HG03159 (cell line): ENCODE results near the gene PHC3.
"Not testable (repeated sequence)": the region's sequence is repeated elsewhere in the genome, so short reads cannot be mapped to it uniquely, and the experiment has no call there.

Source experiments
- ATAC-seq: cut with Tn5 transposase; IDR thresholded peaks from one replicate; pipeline ENCODE4 v1.9.1; 2021; ENCODE audit warnings: mild to moderate bottlenecking, moderate library complexity; ENCODE audit not compliant: unreplicated experiment

PHC3 gene, protein sequence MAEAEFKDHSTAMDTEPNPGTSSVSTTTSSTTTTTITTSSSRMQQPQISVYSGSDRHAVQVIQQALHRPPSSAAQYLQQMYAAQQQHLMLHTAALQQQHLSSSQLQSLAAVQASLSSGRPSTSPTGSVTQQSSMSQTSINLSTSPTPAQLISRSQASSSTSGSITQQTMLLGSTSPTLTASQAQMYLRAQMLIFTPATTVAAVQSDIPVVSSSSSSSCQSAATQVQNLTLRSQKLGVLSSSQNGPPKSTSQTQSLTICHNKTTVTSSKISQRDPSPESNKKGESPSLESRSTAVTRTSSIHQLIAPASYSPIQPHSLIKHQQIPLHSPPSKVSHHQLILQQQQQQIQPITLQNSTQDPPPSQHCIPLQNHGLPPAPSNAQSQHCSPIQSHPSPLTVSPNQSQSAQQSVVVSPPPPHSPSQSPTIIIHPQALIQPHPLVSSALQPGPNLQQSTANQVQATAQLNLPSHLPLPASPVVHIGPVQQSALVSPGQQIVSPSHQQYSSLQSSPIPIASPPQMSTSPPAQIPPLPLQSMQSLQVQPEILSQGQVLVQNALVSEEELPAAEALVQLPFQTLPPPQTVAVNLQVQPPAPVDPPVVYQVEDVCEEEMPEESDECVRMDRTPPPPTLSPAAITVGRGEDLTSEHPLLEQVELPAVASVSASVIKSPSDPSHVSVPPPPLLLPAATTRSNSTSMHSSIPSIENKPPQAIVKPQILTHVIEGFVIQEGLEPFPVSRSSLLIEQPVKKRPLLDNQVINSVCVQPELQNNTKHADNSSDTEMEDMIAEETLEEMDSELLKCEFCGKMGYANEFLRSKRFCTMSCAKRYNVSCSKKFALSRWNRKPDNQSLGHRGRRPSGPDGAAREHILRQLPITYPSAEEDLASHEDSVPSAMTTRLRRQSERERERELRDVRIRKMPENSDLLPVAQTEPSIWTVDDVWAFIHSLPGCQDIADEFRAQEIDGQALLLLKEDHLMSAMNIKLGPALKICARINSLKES

DNA sequence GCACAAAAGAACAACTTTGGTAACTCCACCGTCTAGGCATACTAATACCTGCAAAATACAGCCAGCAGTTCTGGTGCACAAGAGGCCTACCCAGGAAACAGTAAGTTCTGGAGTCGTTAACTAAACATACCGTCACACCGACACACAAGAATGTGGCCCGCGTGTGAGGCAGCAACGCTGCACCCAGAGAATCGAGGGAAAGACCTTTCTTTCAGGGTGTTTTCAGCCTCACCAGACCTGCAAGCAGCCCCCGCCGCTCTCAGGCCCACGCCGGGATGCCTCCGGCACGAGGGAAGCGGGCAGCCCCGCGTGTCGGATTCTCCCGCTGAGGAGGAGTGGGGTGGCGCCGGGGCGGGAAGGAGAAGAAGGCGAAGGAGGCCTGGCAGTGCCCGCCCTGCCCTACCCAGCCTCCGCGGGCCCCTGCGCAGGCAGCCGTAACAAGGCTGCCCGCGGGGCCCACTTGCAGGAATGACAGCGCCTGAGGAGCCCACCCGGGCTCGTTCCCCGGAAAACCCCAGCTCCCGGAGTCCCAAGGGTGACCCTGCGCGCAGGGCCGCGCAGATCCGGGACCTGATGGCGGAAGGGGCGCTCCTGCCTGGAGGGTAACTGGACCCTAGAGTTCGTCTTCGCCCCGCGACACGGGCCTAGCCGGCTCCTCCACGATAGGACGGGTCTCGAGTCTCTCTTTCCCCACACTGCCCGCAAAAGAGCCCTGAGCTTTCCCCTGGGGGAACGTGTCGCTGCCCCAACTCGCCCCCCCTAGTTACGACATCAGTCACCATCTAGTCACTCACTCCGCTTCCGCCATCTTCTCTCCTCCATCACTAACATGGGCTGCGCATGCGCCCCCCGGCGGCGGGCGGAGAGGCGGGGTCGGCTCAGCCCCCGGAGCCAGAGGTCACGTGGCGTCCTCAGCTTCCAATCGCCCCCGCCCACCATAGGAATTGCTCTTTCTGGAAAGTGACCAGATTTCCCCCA, at the start of gene PHC3:
TSS of gene PHC3 (minus strand) at position 826 of the 978 bp plus-strand sequence. CDS start at position 808, 18 bp downstream.
- peak; percentile 75 for ATAC-seq

DNA sequence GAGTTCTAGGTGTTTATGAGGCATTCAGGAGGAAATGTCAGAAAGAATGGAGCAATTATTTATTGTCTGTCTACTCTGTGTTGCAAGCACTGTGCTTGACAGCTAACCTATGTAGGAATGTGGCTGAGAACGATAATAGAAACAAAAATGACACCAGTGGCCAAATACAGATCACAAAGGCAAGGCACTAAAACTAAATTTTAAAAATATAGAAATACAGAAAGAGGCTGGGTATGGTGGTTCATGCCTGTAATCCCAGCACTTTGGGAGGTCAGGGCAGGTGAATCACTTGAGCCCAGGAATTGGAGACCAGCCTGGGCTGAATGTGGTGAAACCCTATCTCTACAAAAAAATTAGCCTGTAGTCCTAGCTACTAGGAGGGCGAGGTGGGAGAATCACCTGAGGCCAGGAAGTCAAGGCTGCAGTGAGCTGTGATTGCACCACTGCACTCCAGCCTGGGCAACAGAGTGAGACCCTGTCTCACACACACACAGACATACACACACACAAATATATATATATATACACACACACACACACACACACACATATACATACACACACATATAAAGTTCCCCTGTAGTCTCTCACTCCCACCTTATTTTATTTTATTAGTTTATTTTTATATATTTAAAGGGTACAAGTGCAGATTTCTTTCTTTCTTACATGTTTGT, 46.7 kb upstream of the PHC3 start:
- no peak for ATAC-seq

DNA sequence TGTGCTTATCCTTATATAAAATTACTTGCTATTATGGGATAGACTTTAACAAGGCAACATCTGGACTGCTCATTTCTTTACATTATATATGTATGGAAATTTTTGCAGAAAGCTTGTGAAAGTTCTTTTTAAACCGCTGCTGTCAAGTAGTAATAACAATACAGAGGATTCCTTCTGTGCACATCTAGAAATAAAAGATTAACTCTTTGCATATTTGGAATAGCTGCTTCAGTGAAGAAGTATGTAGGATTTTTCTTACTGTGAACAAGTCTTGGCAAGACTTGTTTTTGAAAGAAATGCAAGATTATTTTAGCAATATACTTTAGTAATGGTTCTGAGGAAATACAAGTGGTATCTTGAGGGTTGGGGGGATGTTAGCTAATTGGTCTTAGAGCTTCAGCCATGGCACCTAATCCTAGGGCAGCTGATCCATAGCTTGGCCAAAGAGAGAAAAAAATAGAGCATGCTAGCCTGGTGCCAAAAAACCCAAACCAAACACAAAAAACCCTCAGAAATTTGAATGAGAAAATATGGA, 45.0 kb upstream of the PHC3 start:
- ATAC-seq, result no peak

DNA sequence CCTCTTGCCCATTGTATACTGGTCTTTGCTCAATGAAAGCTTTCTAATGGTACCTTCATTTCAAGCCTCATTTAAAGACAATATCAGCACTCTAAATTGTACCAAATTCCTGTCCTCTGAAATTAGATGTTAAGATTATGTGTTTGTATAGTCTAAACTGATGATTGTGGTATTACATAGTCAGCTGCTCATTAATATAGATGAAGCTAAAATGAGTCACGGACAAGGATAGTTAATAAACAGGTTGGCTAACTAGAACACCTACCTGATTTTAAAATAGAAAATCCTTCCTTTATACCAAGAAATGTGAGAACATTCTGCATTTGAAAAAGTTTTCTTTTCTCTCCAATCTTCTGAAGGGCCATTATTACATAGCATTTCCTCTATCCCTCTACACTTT, 43.6 kb upstream of the PHC3 start:
- ATAC-seq, result no peak

DNA sequence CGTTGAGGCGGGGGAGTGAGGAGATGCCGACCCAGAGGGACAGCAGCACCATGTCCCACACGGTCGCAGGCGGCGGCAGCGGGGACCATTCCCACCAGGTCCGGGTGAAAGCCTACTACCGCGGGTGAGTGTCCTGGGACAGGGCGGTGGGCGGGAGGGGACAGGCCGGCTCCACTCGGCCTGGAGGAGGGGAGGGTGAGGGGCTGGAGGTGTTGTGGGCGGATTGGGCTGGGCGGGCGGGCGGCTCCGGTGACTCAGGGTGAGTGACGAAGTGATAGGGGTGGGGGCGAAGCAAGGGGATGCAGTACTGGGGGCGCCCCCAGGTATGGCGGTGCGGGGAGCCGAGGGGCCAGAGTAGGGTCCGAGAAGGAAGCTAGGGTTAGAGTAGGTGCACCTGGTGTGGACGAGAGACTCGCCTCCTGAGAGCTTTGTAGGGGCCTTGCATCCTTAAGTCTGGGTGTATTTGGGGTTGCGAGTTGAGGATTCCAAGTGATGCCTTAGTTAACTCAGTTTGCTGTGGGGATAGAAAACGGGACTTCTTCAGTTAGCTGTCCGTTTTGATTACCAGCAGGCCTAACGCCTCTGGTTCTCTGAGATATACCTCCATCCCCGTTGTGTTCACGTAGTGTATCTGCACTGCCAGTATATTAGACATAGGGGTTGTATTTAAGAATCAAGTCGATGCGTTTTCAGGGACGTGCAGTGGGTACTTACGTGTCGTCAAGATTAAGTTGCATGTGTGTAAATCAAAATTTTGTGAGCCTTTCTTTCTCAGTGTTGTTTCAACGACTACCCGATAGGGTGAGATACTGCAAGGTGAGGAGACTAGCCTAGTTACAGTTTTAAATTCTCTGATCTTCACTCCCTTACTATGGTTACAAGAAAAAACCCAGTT, 41.4 kb upstream of the PHC3 start:
- peak; percentile 40 for ATAC-seq

DNA sequence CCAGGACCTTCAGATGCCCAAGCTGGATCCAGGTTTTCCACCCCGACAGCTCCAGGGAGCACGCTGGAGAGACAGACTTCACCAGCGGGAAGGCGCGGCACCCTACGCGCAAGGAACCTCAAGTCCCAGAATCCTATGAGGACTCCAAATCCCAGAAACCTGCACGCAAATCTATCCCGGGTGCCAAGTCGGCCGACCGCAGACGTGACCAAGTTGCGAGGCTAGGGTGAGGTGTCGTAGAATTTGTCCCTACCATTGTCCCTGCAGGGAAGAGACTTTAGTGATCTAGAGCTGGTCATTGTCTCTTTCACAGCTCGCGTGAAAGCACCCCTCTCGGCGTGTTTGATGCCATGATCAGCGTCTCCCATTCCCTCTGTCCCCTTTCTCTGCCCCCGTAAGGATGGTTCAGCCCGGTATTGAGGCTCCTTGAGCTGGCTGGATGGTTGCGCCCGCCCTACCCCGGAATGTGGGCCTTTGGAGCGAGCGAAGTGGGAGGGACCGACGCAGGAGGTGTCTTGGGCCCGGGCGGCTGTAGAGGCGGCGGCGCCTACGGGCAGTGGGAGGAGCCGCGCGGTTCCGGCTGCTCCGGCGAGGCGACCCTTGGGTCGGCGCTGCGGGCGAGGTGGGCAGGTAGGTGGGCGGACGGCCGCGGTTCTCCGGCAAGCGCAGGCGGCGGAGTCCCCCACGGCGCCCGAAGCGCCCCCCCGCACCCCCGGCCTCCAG, 40.6 kb upstream of the PHC3 start, which contains the start of gene PRKCI:
TSS of gene PRKCI (plus strand) at position 501 of the 723 bp plus-strand sequence. CDS start 246 bp downstream, outside the sequence.
- ATAC-seq, result peak; percentile 93

DNA sequence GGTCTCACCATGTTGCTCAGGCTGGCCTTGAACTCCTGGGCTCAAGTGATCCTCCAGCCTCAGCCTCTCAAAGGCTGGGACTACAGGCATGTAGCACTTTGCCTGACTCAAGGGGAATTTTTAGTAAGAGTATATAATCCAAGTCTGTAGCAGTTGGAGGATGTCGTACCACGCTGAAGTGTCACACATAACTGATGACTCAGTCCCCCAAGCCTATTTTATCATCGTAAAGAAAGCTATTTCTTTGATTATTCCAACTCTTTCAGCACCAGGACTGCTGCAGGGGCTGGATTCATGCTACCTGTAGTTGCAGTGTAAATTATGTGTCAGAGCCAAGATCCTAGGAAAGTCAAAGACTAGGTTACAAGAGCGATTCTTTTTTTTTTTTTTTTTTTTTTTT, 39.3 kb upstream of the PHC3 start:
- ATAC-seq, result no peak

DNA sequence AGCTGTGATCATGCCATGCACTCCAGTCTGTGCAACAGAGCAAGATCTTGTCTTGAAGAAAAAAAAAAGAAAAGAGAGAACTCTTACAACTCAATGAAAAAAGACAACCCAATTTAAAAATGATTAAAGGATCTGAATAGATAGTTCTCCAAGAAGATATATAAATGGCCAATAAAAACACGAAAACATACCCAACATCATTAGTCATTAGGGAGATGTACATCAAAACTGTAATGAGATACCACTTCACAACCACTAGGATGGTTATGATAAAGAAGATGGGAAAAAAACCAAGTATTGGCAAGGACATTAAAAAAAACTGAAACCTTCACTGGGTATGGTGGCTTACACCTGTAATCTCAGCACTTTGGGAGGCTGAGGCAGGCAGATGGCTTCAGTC, 38.3 kb upstream of the PHC3 start:
- no peak for ATAC-seq

DNA sequence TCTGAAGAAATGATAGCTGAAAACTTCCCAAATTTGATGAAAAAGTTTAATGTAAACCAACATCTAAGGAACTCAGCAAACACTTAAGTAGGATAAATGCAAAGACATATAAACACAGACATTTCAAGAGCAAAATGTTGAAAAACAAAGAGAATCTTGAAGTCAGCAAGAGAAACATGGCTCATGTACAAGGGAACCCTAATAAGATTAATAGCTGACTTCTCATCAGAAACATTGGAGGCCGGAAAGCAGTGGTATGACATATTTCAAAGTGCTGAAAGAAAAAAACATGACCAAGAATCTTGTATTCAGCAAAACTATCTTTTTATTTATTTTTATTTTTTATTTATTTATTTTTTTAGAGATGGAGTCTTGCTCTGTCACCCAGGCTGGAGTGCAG, 30.1 kb upstream of the PHC3 start:
- ATAC-seq, result no peak

DNA sequence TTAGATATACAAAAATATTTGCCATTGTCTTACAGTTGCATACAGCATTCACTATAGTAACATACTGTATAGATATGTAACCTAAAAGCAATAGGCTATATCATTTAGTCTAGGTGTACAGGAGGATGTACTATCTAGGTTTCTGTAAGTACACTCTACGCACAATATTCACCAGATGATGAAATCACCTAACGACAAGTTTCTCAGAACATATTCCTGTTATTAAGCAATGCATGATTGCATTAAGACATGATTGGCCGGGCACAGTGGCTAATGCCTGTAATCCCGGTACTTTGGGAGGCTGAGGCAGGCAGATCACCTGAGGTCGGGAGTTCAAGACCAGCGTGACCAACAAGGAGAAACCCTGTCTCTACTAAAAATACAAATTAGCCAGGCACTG, 26.2 kb upstream of the PHC3 start:
- ATAC-seq, result no peak

DNA sequence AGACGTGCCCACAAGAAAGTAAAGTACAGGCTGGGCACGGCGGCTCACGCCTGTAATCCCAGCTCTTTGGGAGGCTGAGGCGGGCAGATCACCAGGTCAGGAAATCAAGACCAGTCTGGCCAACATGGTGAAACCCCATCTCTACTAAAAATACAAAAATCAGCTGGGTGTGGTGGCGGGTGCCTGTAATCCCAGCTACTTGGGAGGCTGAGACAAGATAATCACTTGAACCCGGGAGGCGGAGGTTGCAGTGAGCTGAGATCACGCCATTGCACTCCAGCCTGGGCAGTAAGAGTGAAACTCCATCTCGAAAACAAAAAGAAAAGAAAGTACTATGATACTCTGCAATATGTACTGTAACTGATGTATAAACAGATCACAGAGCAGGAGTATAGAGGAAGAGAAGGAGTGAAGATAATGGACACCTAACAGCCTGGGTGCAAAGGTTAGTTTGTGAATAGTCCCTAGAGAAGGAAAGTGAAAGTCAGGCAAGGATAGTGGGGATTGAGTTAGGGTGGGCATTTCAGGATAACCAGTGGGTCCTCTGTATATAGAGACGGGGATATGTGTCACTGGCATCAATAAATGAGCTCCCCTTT, 24.7 kb upstream of the PHC3 start:
- ATAC-seq, result not testable (repeated sequence)

DNA sequence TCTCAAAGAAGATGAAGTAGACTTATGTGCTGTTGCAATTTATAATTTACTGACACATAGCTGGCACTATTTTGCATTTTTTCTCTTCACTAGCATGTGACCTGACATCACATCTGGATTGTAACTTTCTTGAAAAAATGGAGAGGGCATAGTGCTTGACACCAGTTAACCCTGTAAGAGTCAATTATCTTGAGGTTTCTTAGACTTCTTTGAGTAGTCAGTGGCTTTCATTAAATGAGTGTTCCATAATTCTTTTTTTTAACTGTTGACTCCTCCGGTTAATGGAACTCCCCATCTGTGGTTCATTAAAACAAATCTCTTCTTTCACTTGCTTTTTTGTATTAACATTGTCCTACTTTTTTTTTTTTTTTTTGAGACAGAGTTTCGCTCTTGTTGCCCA, 23.8 kb upstream of the PHC3 start:
- peak; percentile 50 for ATAC-seq

DNA sequence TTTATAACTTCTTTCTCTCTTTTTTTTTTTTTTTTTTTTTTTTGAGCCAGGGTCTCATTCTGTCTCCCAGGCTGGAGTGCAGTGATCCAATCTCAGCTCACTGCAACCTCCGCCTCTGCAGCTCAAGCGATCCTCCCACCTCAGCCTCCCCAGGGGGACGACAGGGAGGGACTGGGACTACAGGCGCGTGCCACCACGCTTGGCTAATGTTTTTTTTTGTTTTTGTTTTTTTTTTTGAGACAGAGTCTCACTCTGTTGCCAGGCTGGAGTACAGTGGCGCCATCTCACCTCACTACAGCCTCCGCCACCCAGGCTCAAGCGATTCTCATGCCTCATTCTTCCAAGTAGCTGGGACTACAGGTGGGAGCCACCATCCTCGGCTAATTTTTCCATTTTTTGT, 23.0 kb upstream of the PHC3 start:
- no peak for ATAC-seq

DNA sequence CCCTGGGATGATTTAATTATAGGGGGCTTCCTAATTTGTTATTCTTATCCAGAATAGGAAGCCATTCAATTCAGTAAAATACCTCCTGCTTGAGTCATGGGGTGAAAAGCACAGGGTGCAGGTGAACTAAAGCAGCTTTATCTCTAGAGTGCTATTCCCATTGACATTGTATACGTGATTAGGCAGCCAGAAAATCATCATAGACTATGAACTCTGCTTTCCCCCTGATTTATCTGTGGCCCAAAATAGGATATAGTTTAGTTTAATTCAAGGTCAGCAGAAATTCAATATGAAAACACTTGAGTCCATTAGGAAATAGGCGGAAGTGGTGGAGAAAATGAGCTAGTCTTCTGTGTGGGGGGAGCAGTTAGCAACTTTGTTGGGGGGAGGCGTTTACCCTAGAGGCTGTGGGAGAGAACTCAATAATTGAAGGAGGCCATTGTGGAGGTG, 22.5 kb upstream of the PHC3 start:
- no peak for ATAC-seq

DNA sequence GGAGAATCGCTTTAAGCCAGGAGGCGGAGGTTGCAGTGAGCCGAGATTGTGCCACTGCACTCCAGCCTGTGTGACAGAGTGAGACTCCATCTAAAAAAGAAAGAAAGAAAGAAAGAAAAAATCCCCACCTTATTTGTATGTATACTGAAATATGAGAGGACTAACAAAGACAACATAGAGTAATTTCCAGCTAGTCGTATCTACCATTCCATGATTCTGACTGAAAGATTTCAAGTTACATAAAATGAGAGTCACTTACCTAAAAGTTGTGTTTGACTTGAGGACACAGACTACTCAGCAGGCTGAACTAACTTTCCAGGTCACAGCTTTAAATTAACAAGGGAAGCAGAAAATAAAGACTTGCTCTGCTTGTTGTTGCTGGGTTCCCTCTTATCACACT, 21.9 kb upstream of the PHC3 start:
- ATAC-seq, result no peak

DNA sequence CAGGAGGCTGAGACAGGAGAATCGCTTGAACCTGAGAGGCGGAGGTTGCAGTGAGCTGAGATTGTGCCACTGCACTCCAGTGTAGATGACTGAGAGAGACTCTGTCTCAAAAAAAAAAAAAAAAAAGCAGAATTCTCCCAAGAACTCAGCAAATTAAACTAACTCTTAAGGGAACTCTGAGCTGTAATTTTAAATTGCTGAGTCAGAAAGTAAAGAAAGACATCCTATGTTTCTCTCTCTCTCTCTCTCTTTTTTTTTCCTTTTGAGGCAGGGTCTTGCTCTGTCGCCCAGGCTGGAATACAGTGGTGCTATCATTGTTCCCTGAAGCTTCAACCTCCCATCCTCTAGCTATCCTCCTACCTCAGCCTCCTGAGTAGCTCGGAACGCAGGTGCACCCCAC, 20.0 kb upstream of the PHC3 start:
- ATAC-seq, result no peak

DNA sequence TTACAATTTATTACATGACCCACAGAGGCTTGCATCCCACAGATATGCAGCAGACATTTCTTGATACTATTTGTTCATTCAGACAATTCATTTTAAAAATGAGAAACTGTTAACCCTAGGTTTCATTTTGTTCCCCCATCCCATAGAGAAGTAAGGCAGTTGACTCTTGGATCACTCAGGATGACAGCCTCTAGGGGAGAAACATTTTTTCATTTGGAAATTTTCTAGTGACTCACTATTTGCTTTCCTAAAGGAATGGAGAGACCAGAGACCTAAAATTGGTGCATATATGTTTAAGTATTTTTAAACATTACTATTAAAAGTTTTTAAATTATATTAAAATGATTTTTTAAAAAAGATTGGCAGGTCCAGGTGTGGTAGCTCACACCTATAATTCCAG, 19.5 kb upstream of the PHC3 start:
- no peak for ATAC-seq

DNA sequence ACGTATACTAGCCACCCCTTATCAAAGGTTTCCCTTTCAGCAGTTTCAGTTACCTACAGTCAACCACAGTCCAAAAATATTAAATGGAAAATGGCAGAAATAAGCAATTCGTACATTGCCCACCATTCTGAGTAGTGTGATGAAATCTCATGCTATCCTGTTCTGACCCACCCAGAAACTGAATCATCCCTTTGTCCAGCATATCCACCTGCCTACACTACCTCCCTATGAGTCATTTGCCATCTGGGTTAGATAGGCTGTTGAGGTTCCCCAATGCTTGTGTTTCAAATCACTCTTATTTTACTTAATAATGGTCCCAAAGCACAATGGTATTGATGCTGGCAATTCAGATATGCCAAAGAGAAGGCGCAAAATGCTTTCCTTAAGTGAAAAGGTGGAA, 15.3 kb upstream of the PHC3 start:
- ATAC-seq, result no peak
